ENCODE data around the gene UVRAG. TPM values are rescaled to one million over a fixed set of nuclear protein-coding genes. Genes with fewer than 3 reads are reported as not detected.
"Not testable (repeated sequence)": the region's sequence is repeated elsewhere in the genome, so short reads cannot be mapped to it uniquely, and the experiment has no call there.

Gene UVRAG
- total and polyA plus RNA-seq, 2 of the 13 experiments (the other 11 are each of a cell fraction or from before 2014, with no cell fraction given), result 9.7 to 17.3 TPM

DNA sequence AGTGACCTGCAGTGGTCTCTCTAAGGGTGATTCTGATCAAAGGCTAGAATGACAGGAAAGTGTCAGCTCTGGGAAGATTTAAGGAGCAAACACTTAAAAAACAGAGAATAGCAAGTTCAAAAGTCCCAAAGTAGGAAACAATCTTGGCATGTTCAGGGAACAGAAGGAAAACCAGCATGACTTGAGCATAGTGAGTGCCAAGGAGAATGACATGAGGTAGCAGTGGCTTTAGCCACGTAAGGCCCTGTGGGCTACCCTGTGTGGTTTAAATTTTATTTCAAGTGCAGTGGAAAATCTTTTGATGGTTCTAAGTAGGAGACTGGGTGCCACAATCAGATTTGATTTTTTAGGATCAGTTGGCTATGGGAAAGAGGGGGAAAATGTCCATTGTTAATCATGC lies 241.9 kb downstream of the UVRAG start (continued):
- TF ChIP-seq, protein P1, sequence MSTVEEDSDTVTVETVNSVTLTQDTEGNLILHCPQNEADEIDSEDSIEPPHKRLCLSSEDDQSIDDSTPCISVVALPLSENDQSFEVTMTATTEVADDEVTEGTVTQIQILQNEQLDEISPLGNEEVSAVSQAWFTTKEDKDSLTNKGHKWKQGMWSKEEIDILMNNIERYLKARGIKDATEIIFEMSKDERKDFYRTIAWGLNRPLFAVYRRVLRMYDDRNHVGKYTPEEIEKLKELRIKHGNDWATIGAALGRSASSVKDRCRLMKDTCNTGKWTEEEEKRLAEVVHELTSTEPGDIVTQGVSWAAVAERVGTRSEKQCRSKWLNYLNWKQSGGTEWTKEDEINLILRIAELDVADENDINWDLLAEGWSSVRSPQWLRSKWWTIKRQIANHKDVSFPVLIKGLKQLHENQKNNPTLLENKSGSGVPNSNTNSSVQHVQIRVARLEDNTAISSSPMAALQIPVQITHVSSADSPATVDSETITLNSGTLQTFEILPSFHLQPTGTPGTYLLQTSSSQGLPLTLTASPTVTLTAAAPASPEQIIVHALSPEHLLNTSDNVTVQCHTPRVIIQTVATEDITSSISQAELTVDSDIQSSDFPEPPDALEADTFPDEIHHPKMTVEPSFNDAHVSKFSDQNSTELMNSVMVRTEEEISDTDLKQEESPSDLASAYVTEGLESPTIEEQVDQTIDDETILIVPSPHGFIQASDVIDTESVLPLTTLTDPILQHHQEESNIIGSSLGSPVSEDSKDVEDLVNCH (CRISPR knock-in tag; IDR thresholded peaks at IDR 0.05), result no peak
- no peak for TF ChIP-seq TGIF2 (CRISPR knock-in tag; IDR thresholded peaks at IDR 0.05)
- no peak for TF ChIP-seq KDM1A (CRISPR knock-in tag; IDR thresholded peaks at IDR 0.05)
- TF ChIP-seq, protein P2, sequence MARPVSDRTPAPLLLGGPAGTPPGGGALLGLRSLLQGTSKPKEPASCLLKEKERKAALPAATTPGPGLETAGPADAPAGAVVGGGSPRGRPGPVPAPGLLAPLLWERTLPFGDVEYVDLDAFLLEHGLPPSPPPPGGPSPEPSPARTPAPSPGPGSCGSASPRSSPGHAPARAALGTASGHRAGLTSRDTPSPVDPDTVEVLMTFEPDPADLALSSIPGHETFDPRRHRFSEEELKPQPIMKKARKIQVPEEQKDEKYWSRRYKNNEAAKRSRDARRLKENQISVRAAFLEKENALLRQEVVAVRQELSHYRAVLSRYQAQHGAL (CRISPR knock-in tag; IDR thresholded peaks at IDR 0.05; ENCODE audit: not compliant biosample characterization), result no peak
- TF ChIP-seq, protein P3, sequence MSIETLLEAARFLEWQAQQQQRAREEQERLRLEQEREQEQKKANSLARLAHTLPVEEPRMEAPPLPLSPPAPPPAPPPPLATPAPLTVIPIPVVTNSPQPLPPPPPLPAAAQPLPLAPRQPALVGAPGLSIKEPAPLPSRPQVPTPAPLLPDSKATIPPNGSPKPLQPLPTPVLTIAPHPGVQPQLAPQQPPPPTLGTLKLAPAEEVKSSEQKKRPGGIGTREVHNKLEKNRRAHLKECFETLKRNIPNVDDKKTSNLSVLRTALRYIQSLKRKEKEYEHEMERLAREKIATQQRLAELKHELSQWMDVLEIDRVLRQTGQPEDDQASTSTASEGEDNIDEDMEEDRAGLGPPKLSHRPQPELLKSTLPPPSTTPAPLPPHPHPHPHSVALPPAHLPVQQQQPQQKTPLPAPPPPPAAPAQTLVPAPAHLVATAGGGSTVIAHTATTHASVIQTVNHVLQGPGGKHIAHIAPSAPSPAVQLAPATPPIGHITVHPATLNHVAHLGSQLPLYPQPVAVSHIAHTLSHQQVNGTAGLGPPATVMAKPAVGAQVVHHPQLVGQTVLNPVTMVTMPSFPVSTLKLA (IDR thresholded peaks at IDR 0.05), result no peak
- TF ChIP-seq PRMT3 (CRISPR knock-in tag; IDR thresholded peaks at IDR 0.05; ENCODE audit: borderline replicate concordance, low read depth), result no peak
- no peak for TF ChIP-seq ZNF138 (CRISPR knock-in tag; IDR thresholded peaks at IDR 0.05; ENCODE audit: low read depth)
- no peak for TF ChIP-seq SIX1 (CRISPR knock-in tag; IDR thresholded peaks at IDR 0.05; ENCODE audit: borderline replicate concordance)

DNA sequence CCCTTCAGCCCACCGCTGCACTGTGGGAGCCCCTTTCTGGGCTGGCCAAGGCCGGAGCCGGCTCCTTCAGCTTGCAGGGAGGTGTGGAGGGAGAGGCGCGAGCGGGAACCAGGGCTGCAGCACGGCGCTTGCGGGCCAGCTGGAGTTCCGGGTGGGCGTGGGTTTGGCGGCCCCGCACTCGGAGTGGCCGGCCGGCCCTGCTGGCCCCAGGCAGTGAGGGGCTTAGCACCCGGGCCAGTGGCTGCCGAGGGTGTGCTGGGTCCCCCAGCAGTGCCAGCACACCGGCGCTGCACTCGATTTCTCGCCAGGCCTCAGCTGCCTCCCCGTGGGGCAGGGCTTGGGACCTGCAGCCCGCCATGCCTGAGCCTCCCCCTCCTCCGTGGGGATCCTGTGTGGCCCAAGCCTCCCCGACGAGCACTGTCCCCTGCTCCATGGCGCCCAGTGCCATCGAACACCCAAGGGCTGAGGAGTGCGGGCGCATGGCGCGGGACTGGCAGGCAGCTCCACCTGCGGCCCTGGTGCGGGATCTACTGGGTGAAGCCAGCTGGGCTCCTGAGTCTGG lies 245.5 kb downstream of the UVRAG start:
- FAIRE-seq; H3K9ac ChIP-seq (ENCODE audit: insufficient read depth, low read depth, low read length); H2AFZ ChIP-seq (ENCODE audit: low read length); H3K4me2 ChIP-seq (ENCODE audit: low read depth, low read length); H3K27me3 ChIP-seq (ENCODE audit: control insufficient read depth in 1 of 2, insufficient read depth in 2 of 2, low read length in 2 of 2); ATAC-seq; POLR2A ChIA-PET; H3K27ac ChIP-seq (ENCODE audit: extremely low read length, insufficient read depth, low read length); H3K79me2 ChIP-seq (ENCODE audit: insufficient read depth, low read length); BruUV-seq (replicated peaks); H3K9me3 ChIP-seq (ENCODE audit: low read length); CTCF ChIA-PET (ENCODE audit: low intra/inter-chr PET ratio, low total read pairs); in situ Hi-C loops (cut with HindIII; ENCODE audit: extremely low pct_ligation_motif_present, low pct_unique_long_range_greater_than_20kb); intact Hi-C loops (cut with micrococcal nuclease; ENCODE audit: unreplicated experiment); H4K20me1 ChIP-seq (ENCODE audit: insufficient read depth, low read length); H3K4me1 ChIP-seq (ENCODE audit: insufficient read depth, low read length); H3K4me3 ChIP-seq (replicated peaks in 1 of 3; ENCODE audit: insufficient read depth in 1 of 3, low read depth in 2 of 3, low read length in 3 of 3); DNase-seq (ENCODE audit: low spot score); H3K36me3 ChIP-seq (replicated peaks in 1 of 2; ENCODE audit: control insufficient read depth in 1 of 2, insufficient read depth in 2 of 2, low read length in 2 of 2): not testable (repeated sequence)
- 99% methylated on average over 32 of the region's 35 CpGs for WGBS (ENCODE audit: low lambda C conversion rate)

All from HepG2 (cell line).